Keratinocyte (primary cell): ENCODE measurements around the gene KIF18B.

Experiments used
- EZH2 ChIP-seq: IDR thresholded peaks from one replicate; pipeline ENCODE4 v1.6.1; 2012; ENCODE audit warnings: inconsistent platforms, mild to moderate bottlenecking, low read length, moderate library complexity
- TF ChIP-seq, protein P1 (sequence below), 3 experiments: IDR thresholded peaks in 1 of 3; conservative IDR thresholded peaks in 1 of 3; optimal IDR thresholded peaks in 1 of 3; 2 replicates in 2 of 3; 3 replicates in 1 of 3; pipeline versions ENCODE3 to v1.5.1; 2011; ENCODE audit warnings: low read length in 3 of 3, mild to moderate bottlenecking in 3 of 3, moderate library complexity in 2 of 3, control low read depth in 1 of 3, inconsistent platforms in 1 of 3; ENCODE audit not compliant: insufficient read depth in 2 of 3; ENCODE audit errors: extremely low read depth in 1 of 3

DNA sequence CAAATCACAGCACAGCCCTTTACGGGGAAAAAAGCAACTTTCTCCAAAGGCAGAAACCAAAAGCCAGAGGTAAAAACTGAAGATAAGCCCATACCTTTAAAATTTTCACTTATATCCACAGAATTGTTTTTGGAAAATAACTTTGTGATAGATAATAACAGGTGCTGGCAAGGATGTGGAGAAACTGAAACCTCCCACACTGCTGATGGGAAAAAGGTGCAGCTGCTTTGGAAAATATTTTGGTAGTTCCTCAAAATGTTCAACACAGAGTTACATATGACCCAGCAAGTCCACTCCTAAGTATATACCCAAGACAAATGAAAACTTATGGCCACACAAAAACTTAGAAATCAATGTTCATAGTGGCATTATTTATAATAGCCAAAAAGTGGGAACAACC is 60.6 kb downstream of the KIF18B start:
- TF ChIP-seq, protein P1, sequence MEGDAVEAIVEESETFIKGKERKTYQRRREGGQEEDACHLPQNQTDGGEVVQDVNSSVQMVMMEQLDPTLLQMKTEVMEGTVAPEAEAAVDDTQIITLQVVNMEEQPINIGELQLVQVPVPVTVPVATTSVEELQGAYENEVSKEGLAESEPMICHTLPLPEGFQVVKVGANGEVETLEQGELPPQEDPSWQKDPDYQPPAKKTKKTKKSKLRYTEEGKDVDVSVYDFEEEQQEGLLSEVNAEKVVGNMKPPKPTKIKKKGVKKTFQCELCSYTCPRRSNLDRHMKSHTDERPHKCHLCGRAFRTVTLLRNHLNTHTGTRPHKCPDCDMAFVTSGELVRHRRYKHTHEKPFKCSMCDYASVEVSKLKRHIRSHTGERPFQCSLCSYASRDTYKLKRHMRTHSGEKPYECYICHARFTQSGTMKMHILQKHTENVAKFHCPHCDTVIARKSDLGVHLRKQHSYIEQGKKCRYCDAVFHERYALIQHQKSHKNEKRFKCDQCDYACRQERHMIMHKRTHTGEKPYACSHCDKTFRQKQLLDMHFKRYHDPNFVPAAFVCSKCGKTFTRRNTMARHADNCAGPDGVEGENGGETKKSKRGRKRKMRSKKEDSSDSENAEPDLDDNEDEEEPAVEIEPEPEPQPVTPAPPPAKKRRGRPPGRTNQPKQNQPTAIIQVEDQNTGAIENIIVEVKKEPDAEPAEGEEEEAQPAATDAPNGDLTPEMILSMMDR (optimal IDR thresholded peaks at IDR 0.05 in 1 of 3, IDR thresholded peaks at IDR 0.05 in 1 of 3, conservative IDR thresholded peaks at IDR 0.05 in 1 of 3; ENCODE audit: extremely low read depth in 1 of 3, insufficient read depth in 2 of 3, low read length in 3 of 3), result no peak
- TF ChIP-seq EZH2, result no peak
